H1 (cell line): ENCODE results near the gene FAM228B. TPM values are rescaled to one million over a fixed set of nuclear protein-coding genes. Genes with fewer than 3 reads are reported as not detected.

Source experiments
- CTCF ChIA-PET: fragments of 300-600 bp; sonication (Branson Sonifier 250); formaldehyde crosslinking; loops from one replicate; lab custom pipeline; 2021; ENCODE audit not compliant: partially characterized antibody; lab: Charles Lee
- POLR2A ChIA-PET: fragments of 300-600 bp; sonication (Branson Sonifier 250); formaldehyde crosslinking; loops from one replicate; lab custom pipeline; 2021; ENCODE audit warnings: inconsistent platforms; ENCODE audit not compliant: partially characterized antibody; lab: Charles Lee
- DNase-seq, 2 experiments: peaks; one replicate each; pipeline versions ENCODE4 v3.0.0 to v3.0.0-alpha.2; 2010 to 2022; ENCODE audit warnings: low spot score in 2 of 2, low read depth in 1 of 2, mixed read lengths in 1 of 2
- FAIRE-seq: peaks from 2 replicates; lab custom pipeline; 2011; peaks lifted over from hg19 to GRCh38; lab: Jason Lieb, UNC
- H2AFZ ChIP-seq: 2 replicates; pipeline ENCODE4 v1.8.1; 2012; ENCODE audit warnings: low read length, inconsistent platforms
- H2AK5ac ChIP-seq: 2 replicates; pipeline ENCODE4 v1.6.1; 2013; ENCODE audit warnings: low read depth, low read length
- H2BK120ac ChIP-seq: replicated peaks from 2 replicates; pipeline ENCODE3; 2013; ENCODE audit warnings: low read depth, low read length, inconsistent platforms
- H2BK12ac ChIP-seq: 2 replicates; pipeline ENCODE4 v1.6.1; 2013; ENCODE audit warnings: low read depth, low read length
- H2BK15ac ChIP-seq: 2 replicates; pipeline ENCODE4 v1.6.1; 2013; ENCODE audit warnings: low read length
- H2BK20ac ChIP-seq: 2 replicates; pipeline ENCODE4 v1.6.1; 2013; ENCODE audit warnings: low read length
- H2BK5ac ChIP-seq: 2 replicates; pipeline ENCODE4 v1.6.1; 2013; ENCODE audit warnings: low read depth, low read length
- H3K14ac ChIP-seq: 2 replicates; pipeline ENCODE4 v1.6.1; 2013; ENCODE audit warnings: inconsistent platforms; ENCODE audit not compliant: insufficient read length
- H3K18ac ChIP-seq: 2 replicates; pipeline ENCODE4 v1.6.1; 2013; ENCODE audit warnings: low read length; ENCODE audit errors: extremely low read depth
- H3K23ac ChIP-seq: 2 replicates; pipeline ENCODE4 v1.6.1; 2013; ENCODE audit warnings: inconsistent platforms; ENCODE audit not compliant: insufficient read length
- H3K23me2 ChIP-seq: 2 replicates; pipeline ENCODE4 v1.6.1; 2013; ENCODE audit warnings: low read depth, low read length
- H3K27ac ChIP-seq: 2 replicates; pipeline ENCODE4 v1.6.1; 2011; ENCODE audit warnings: low read depth, low read length, inconsistent platforms
- H3K27me3 ChIP-seq, 4 experiments: replicated peaks in 1 of 4; 1 replicate in 1 of 4; 2 replicates in 3 of 4; pipeline versions ENCODE4 v1.6.1 to v1.8.1; 2011 to 2013; ENCODE audit warnings: low read length in 3 of 4, mild to moderate bottlenecking in 3 of 4, inconsistent platforms in 2 of 4, mixed read lengths in 2 of 4, moderate library complexity in 1 of 4; ENCODE audit not compliant: control insufficient read depth in 3 of 4, insufficient read depth in 3 of 4; ENCODE audit errors: extremely low read depth in 1 of 4
- H3K36me3 ChIP-seq, 4 experiments: 2 replicates each; pipeline versions ENCODE4 v1.6.1 to v1.8.1; 2011 to 2013; ENCODE audit warnings: mild to moderate bottlenecking in 4 of 4, low read length in 3 of 4, moderate library complexity in 2 of 4, control low read depth in 1 of 4, inconsistent platforms in 1 of 4; ENCODE audit not compliant: insufficient read depth in 4 of 4, control insufficient read depth in 2 of 4
- H3K4ac ChIP-seq: replicated peaks from 2 replicates; pipeline ENCODE3; 2013; ENCODE audit warnings: low read length, low read depth, mixed read lengths, inconsistent platforms; ENCODE audit not compliant: insufficient read length
- H3K4me1 ChIP-seq, 4 experiments: replicated peaks in 1 of 4; 1 replicate in 1 of 4; 2 replicates in 3 of 4; pipeline versions ENCODE4 v1.6.1 to v1.8.1; 2011 to 2013; ENCODE audit warnings: low read length in 3 of 4, inconsistent platforms in 2 of 4, mixed read lengths in 1 of 4; ENCODE audit not compliant: insufficient read depth in 4 of 4, control insufficient read depth in 3 of 4
- H3K4me2 ChIP-seq, 2 experiments: 2 replicates each; pipeline versions ENCODE4 v1.6.1 to v1.8.1; 2011 to 2013; ENCODE audit warnings: low read depth in 2 of 2, low read length in 2 of 2, control low read depth in 1 of 2, inconsistent platforms in 1 of 2, mild to moderate bottlenecking in 1 of 2; ENCODE audit not compliant: insufficient read depth in 1 of 2
- H3K4me3 ChIP-seq, 4 experiments: fragments of 200-600, 300-600 bp in 1 of 4; sonication (generic), shearing (Covaris generic), sonication (Bioruptor Twin) in 1 of 4; 2 replicates each; pipeline versions ENCODE4 v1.5.1 to v1.8.1; 2011 to 2016; ENCODE audit warnings: low read length in 4 of 4, low read depth in 3 of 4, control low read depth in 2 of 4, inconsistent platforms in 2 of 4, mild to moderate bottlenecking in 2 of 4, mixed read lengths in 1 of 4, moderate library complexity in 1 of 4; ENCODE audit not compliant: insufficient read depth in 2 of 4; ENCODE audit errors: extremely low read depth in 1 of 4
- H3K56ac ChIP-seq: replicated peaks from 2 replicates; pipeline ENCODE3; 2013; ENCODE audit warnings: low read depth, mild to moderate bottlenecking, mixed read lengths, low read length, inconsistent platforms; ENCODE audit not compliant: insufficient read length
- H3K79me1 ChIP-seq: 2 replicates; pipeline ENCODE4 v1.6.1; 2013; ENCODE audit warnings: low read depth, low read length, control low read depth
- H3K79me2 ChIP-seq, 2 experiments: 2 replicates each; pipeline versions ENCODE4 v1.6.1 to v1.8.1; 2012 to 2013; ENCODE audit warnings: low read length in 2 of 2, mild to moderate bottlenecking in 2 of 2, inconsistent platforms in 1 of 2; ENCODE audit not compliant: insufficient read depth in 2 of 2, control insufficient read depth in 1 of 2
- H3K9ac ChIP-seq, 4 experiments: replicated peaks in 1 of 4; 1 replicate in 1 of 4; 2 replicates in 3 of 4; pipeline versions ENCODE4 v1.6.1 to v1.8.1; 2011 to 2013; ENCODE audit warnings: low read depth in 3 of 4, low read length in 3 of 4, control low read depth in 2 of 4, mild to moderate bottlenecking in 2 of 4, moderate library complexity in 2 of 4, inconsistent platforms in 1 of 4; ENCODE audit errors: extremely low read depth in 1 of 4
- H3K9me3 ChIP-seq, 2 experiments: 2 replicates each; pipeline versions ENCODE4 v1.6.1 to v1.8.1; 2012 to 2013; ENCODE audit warnings: mild to moderate bottlenecking in 2 of 2, moderate library complexity in 2 of 2, control low read depth in 1 of 2, inconsistent platforms in 1 of 2, low read depth in 1 of 2, low read length in 1 of 2, mixed read lengths in 1 of 2; ENCODE audit not compliant: insufficient read depth in 2 of 2
- H4K20me1 ChIP-seq, 2 experiments: replicated peaks in 1 of 2; 2 replicates each; pipeline versions ENCODE3 to v1.8.1; 2011 to 2013; ENCODE audit warnings: inconsistent platforms in 2 of 2, low read length in 2 of 2, mild to moderate bottlenecking in 1 of 2; ENCODE audit not compliant: insufficient read depth in 2 of 2, control insufficient read depth in 1 of 2
- H4K5ac ChIP-seq: 2 replicates; pipeline ENCODE4 v1.6.1; 2013; ENCODE audit warnings: low read length, low read depth, mixed read lengths, inconsistent platforms; ENCODE audit not compliant: insufficient read length
- H4K8ac ChIP-seq: 2 replicates; pipeline ENCODE4 v1.8.0; 2013; ENCODE audit warnings: mild to moderate bottlenecking, moderate library complexity, low read length, inconsistent platforms; ENCODE audit not compliant: insufficient read depth; ENCODE audit errors: extremely low read depth
- H4K91ac ChIP-seq: replicated peaks from 2 replicates; pipeline ENCODE3; 2013; ENCODE audit warnings: low read length, mixed read lengths, inconsistent platforms; ENCODE audit not compliant: insufficient read length
- CBX8 ChIP-seq: fragments of 300-800, 300-1000 bp; sonication (generic); IDR thresholded peaks from 2 replicates; pipeline ENCODE4 v1.7.1; 2016; ENCODE audit warnings: low read depth, low read length, borderline replicate concordance
- CEBPB ChIP-seq: IDR thresholded peaks from 2 replicates; pipeline ENCODE4 v1.6.1; 2012; ENCODE audit warnings: low read depth, low read length
- CHD1 ChIP-seq: IDR thresholded peaks from 2 replicates; pipeline ENCODE4 v1.6.1; 2012; ENCODE audit warnings: low read depth, low read length, improper control_type of control experiment
- JUN ChIP-seq: IDR thresholded peaks from 2 replicates; pipeline ENCODE4 v1.6.1; 2011; ENCODE audit warnings: low read depth, mild to moderate bottlenecking, improper control_type of control experiment, low read length
- KDM1A ChIP-seq: fragments of 200-600, 300-600 bp; sonication (generic); IDR thresholded peaks from 2 replicates; pipeline ENCODE4 v1.7.1; 2016; ENCODE audit warnings: mild to moderate bottlenecking, low read length, borderline replicate concordance
- SP2 ChIP-seq: IDR thresholded peaks from 2 replicates; pipeline ENCODE4 v1.6.1; 2012; ENCODE audit warnings: mild to moderate bottlenecking, low read length, inconsistent platforms
- SRF ChIP-seq: IDR thresholded peaks from 2 replicates; pipeline ENCODE4 v1.6.1; 2011; ENCODE audit warnings: mild to moderate bottlenecking, low read depth, low read length, moderate library complexity
- ZNF274 ChIP-seq: IDR thresholded peaks from 2 replicates; pipeline ENCODE4 v1.7.0; 2012; ENCODE audit warnings: low read length, borderline replicate concordance; ENCODE audit errors: extremely low read depth
- WGBS, 2 experiments: shearing (Covaris generic) in 1 of 2; methylation state at CpG; one replicate each; pipeline versions ENCODE4 v1.1.6 to v1.1.7; 2013 to 2015; ENCODE audit warnings: low lambda C conversion rate in 2 of 2, mixed read lengths in 2 of 2, inconsistent platforms in 1 of 2, low coverage in 1 of 2, missing lambda C conversion rate in 1 of 2; ENCODE audit not compliant: insufficient replicate concordance in 2 of 2, insufficient coverage in 1 of 2, insufficient read length in 1 of 2; ENCODE audit errors: extremely low coverage in 1 of 2, missing lambda C conversion rate in 1 of 2; 5-methylcytosine and 5-hydroxymethylcytosine counted together
- polyA plus RNA-seq, 7 experiments: library from polyadenylated mRNA; depleted of rRNA in 3 of 7; stranded (reverse) in 5 of 7; unstranded in 2 of 7; fragments of >200 nt in 5 of 7; fragments of 200-250 nt in 2 of 7; gene quantifications; 1 replicate in 5 of 7; 2 replicates in 1 of 7; 4 replicates in 1 of 7; pipeline versions ENCODE4 v1.2.1 to v1.2.3, GENCODE V29; 2011 to 2013; ENCODE audit warnings: missing spikeins in 2 of 7, mixed read lengths in 2 of 7
- total RNA-seq: library from RNA; stranded (reverse); fragmentation: NEBNext Ultra II Directional; extraction: Animal tissue kit (Norgen Biotek cat#: 25700); gene quantifications from 2 replicates; pipeline ENCODE4 v1.2.1, GENCODE V29; 2021
- TF ChIP-seq, protein P1 (sequence below): IDR thresholded peaks from 2 replicates; pipeline ENCODE4 v1.6.1; 2012; ENCODE audit warnings: inconsistent platforms

FAM228B gene
- total and polyA plus RNA-seq, 2 of the 8 experiments (the other 6 are each of a cell fraction or from before 2014, with no cell fraction given) = 1.4 to 3.2 TPM

DNA sequence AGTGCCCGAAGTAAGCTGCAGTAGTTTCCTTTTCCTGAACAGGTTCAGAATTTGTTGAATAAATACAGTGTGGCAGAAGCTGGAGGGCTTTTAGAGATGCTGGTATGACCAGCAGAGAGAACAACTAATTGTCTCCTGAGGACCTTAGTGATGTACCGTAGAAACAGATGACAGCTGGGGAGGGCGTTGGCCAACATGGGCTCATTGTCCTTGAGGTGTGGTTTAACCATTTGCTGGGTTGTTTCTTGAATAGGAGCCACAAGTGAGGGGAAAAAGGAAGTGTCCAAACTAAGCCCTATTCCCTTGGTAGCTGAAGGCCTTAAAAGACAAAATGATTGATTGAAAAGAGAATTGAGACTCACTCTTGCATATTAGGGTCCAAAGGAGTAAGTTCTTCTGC lies 39.9 kb downstream of the FAM228B start:
- H4K8ac ChIP-seq = no peak overlapping the region
- H2BK15ac ChIP-seq = no peak overlapping the region
- no peak overlapping the region for H2BK12ac ChIP-seq
- no peak overlapping the region for H3K18ac ChIP-seq
- H4K5ac ChIP-seq = no peak overlapping the region
- CTCF ChIA-PET = interaction anchor here (0.6 to 3.1 kb wide), 8 partner anchors 8 to 359 kb away, joined by 3 to 16 read pairs (median 3); partner anchors contain the start of gene TP53I3
- WGBS, 2 experiments = 89% methylated on average over 2 of the region's 3 CpGs; no CpG with 5 or more reads in 1 of the 2 experiments
- H3K4ac ChIP-seq = no peak overlapping the region
- no peak overlapping the region for H3K27ac ChIP-seq
- no peaks in the 10 kb centered on the region for H3K9me3 ChIP-seq
- H3K23me2 ChIP-seq = no peaks in the 10 kb centered on the region
- H3K79me2 ChIP-seq = no peaks in the 10 kb centered on the region
- H3K4me3 ChIP-seq = no peak overlapping the region
- H4K20me1 ChIP-seq = no peaks in the 10 kb centered on the region
- H3K9ac ChIP-seq = no peak overlapping the region
- no peak for DNase-seq
- H2BK120ac ChIP-seq = no peak overlapping the region
- H3K4me2 ChIP-seq = no peak overlapping the region
- no peak overlapping the region for H2BK5ac ChIP-seq
- no peak overlapping the region for H3K56ac ChIP-seq
- no peak overlapping the region for H3K23ac ChIP-seq
- no peaks in the 10 kb centered on the region for H3K79me1 ChIP-seq
- no peak overlapping the region for H3K14ac ChIP-seq
- H2BK20ac ChIP-seq = no peak overlapping the region
- no peak for FAIRE-seq
- H2AK5ac ChIP-seq = no peak overlapping the region
- no peaks in the 10 kb centered on the region for H3K27me3 ChIP-seq
- H3K36me3 ChIP-seq = no peaks in the 10 kb centered on the region
- no peaks in the 10 kb centered on the region; a peak in 1 of 7 replicates for H3K4me1 ChIP-seq
- POLR2A ChIA-PET = interaction anchor here (1.4 kb wide), 1 partner anchor 10 kb away, joined by 5 read pairs; no protein-coding TSS in a partner anchor
- no peak overlapping the region for H4K91ac ChIP-seq
- no peak for TF ChIP-seq JUN
- TF ChIP-seq, protein P1, sequence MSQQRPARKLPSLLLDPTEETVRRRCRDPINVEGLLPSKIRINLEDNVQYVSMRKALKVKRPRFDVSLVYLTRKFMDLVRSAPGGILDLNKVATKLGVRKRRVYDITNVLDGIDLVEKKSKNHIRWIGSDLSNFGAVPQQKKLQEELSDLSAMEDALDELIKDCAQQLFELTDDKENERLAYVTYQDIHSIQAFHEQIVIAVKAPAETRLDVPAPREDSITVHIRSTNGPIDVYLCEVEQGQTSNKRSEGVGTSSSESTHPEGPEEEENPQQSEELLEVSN = no peak
- TF ChIP-seq ZNF274 = no peak
- no peak for TF ChIP-seq SRF
- TF ChIP-seq KDM1A = no peak
- no peak for TF ChIP-seq SP2
- no peak for TF ChIP-seq CHD1
- no peak for TF ChIP-seq CEBPB
- TF ChIP-seq CBX8 = no peak
- TF ChIP-seq, all 59 proteins: peak for 0
- no peak overlapping the region for H2AFZ ChIP-seq
